ENCODE measurements around the gene APEH.

DNA sequence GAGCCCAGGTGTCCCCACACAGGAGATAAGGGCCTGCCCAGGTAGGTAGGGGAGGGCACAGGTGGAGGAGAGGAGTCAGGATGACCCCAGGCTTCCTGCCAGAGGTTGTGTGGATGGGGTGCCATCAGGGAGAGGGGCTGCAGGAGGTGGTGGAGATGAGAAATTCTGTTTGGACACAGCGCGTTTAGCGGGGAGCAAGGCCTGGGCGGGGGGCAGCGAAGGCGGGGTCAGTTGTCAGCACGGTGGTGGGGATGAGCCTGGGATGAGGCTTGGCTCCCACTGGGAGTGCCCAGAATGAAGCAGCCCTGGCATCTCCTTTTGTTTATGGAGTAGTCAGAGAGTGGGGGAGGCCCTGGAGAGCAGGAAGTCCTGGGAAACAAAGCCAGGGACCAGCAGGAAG is 29.8 kb downstream of the APEH start:
- TF ChIP-seq, protein P1, sequence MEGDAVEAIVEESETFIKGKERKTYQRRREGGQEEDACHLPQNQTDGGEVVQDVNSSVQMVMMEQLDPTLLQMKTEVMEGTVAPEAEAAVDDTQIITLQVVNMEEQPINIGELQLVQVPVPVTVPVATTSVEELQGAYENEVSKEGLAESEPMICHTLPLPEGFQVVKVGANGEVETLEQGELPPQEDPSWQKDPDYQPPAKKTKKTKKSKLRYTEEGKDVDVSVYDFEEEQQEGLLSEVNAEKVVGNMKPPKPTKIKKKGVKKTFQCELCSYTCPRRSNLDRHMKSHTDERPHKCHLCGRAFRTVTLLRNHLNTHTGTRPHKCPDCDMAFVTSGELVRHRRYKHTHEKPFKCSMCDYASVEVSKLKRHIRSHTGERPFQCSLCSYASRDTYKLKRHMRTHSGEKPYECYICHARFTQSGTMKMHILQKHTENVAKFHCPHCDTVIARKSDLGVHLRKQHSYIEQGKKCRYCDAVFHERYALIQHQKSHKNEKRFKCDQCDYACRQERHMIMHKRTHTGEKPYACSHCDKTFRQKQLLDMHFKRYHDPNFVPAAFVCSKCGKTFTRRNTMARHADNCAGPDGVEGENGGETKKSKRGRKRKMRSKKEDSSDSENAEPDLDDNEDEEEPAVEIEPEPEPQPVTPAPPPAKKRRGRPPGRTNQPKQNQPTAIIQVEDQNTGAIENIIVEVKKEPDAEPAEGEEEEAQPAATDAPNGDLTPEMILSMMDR (IDR thresholded peaks at IDR 0.05), result no peak
- TF ChIP-seq POLR2AphosphoS5 (IDR thresholded peaks at IDR 0.05), result no peak

Data from upper lobe of left lung (tissue), 4 donors.